HG02885 (cell line): ENCODE results near the gene THSD1.
"Not testable (repeated sequence)": the region's sequence is repeated elsewhere in the genome, so short reads cannot be mapped to it uniquely, and the experiment has no call there.

ENCODE experiments used
- ATAC-seq: cut with Tn5 transposase; IDR thresholded peaks from one replicate; pipeline ENCODE4 v1.9.1; 2021; ENCODE audit warnings: mild to moderate bottlenecking; ENCODE audit not compliant: unreplicated experiment, poor library complexity

THSD1 gene

GRCh38 chr13:52411629-52412028, 5.7 kb upstream of the THSD1 start:
- ATAC-seq = peak; percentile 60

GRCh38 chr13:52408071-52408658, 2.2 kb upstream of the THSD1 start:
- ATAC-seq = not testable (repeated sequence)

DNA sequence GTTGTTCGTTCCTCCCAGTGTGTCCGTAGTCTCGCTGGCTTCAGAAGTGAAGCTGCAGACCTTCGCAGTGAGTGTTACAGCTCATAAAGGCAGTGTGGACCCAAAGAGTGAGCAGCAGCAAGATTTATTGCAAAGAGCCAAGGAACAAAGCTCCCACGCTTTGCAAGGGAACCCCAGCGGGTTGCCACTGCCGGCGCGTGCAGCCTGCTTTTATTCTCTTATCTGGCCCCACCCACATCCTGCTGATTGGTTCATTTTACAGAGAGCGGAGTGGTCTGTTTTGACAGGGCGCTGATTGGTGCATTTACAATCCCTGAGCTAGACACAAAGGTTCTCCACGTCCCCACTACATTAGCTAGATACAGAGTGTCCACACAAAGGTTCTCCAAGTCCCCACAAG, 1.5 kb upstream of the THSD1 start:
- not testable (repeated sequence) for ATAC-seq

DNA sequence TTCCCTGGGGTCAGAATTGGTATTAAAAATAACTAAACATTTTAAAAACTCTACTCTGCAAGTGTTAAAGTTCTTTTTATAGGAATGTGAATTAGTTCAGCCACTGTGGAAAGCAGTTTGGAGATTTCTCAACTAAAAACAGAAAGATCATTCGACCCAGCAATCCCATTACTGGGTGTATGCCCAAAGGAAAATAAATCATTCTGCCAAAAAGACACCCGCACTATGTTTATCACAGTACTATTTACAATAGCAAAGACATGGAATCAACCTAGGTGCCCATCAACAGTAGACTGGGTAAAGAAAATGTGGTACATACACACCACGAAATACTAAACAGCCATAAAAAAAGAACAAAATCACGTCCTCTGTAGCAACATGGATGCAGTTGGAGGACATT, 657 bp upstream of the THSD1 start:
- no peak for ATAC-seq

- ATAC-seq = no peak
Observed at GRCh38 chr13:52405369-52405766, 604 bp downstream of the THSD1 start.

DNA sequence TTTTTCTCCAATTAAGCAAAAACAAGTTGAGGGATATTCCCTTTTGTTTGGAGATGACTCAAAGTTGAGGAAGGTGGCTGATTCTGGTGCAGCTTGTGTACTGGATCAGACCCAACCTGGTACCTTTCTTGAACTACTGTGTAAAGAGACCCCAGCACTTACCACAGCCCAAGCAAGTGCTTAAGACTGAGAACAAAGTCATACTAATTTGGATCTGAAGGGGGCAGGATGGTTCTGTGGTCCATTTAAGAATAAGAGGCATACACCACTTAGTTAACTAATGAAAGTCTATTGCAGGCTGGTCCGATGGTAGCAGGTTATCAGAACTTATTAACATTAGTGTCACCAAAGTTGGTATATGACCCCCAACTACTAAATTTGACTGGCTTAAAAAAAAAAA, 6.3 kb downstream of the THSD1 start:
- ATAC-seq = no peak

- no peak for ATAC-seq
Observed at GRCh38 chr13:52399046-52399445, 6.9 kb downstream of the THSD1 start.

- no peak for ATAC-seq
Observed at GRCh38 chr13:52395704-52396103, 10.3 kb downstream of the THSD1 start.

- ATAC-seq = no peak
Observed at GRCh38 chr13:52394586-52394985, 11.4 kb downstream of the THSD1 start.

GRCh38 chr13:52393572-52394357, 12.2 kb downstream of the THSD1 start:
- no peak for ATAC-seq

GRCh38 chr13:52387721-52388120, 18.3 kb downstream of the THSD1 start:
- no peak for ATAC-seq

- ATAC-seq = no peak
Observed at GRCh38 chr13:52385870-52386269, 20.1 kb downstream of the THSD1 start.

GRCh38 chr13:52383366-52383765, 22.6 kb downstream of the THSD1 start:
- no peak for ATAC-seq

- ATAC-seq = no peak
Observed at GRCh38 chr13:52378312-52378711, 27.7 kb downstream of the THSD1 start.

DNA sequence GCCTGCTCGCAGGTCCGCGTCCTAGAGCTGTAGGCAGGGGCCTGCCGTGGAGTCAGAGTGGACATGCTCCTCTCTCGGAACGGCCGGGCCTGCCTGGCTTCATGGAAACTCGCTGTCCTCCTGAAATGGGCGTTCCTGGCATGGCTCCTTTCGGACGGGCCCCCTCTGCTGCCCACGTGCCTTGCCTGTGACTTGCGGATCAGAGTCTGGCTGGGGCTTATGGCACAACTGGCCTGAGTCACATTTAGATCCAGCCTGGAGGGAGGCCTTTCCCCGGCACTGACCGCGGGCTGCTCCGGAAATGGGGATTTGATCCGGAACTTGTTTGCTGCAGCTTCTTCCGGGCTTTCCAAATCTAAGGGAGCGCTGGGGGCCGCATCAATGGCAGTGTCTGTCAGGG, 28.1 kb downstream of the THSD1 start:
- no peak for ATAC-seq

GRCh38 chr13:52374873-52375411, 31.0 kb downstream of the THSD1 start:
- ATAC-seq = no peak

GRCh38 chr13:52374389-52374788, 31.6 kb downstream of the THSD1 start:
- no peak for ATAC-seq

GRCh38 chr13:52373277-52373676, 32.7 kb downstream of the THSD1 start:
- ATAC-seq = not testable (repeated sequence)

- no peak for ATAC-seq
Observed at GRCh38 chr13:52371736-52372247, 34.2 kb downstream of the THSD1 start.

DNA sequence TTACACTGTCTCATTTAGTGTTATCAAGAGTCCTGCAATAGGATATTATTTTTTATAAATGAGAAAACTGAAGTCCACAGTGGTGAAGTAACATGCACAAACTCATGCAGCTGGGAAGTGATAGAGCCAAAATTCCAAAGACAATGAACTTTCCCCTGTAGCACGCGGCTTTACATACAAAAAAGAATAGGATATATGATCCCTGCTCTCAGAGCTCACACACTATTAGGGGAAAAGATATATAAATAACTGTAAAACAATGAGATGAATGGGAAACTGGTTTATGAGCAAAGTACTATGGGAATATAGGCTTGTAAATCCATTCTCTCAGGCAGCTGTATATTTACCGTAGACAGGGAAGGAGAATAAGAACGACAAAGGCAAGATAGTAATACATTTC, 39.7 kb downstream of the THSD1 start:
- ATAC-seq = no peak

DNA sequence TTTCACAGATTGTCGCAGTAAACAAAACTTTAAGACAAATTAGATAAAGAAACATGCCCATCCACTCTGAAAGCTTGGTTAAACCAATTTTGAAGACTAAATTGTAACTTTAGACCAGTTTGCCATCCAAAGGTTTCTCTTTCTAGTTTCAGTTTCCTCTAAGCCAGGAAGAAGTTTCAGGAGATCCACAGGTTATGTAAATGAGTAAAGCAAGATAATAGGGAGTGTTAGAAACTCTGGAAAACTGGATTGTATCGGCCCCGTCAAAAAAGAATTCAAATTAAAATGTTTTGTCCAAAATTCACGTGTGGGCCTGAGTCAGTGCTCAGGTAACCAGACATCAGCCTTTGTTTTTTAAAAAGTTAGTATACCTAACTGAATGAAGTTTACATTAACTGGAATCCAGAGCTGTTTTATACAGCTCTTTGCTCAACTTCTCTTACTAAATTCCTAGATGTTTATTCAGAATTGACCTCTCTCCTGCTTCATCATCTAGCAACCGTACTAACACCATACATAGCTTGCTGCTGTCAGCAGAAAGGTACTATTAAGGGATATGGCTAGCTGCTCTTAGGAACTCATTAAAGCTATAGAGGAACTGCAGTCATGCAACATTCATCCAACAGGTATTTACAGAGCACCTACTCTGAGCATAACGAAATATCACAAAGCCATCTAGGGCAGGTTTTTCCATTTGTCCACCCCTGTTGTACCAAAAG, 43.6 kb downstream of the THSD1 start:
- not testable (repeated sequence) for ATAC-seq
